Activated T-cell treated with anti-CD3 and anti-CD28 coated beads, Interleukin-2, amount 50 U/mL, for 24 hours (primary cell): ENCODE results near the gene OR2L2.

Source experiments
- DNase-seq: peaks from one replicate; pipeline ENCODE4 v3.0.0-alpha.2; 2020
- H3K27ac Mint-ChIP-seq: 2 replicates; pipeline ENCODE4 v1.8.0; 2020; ENCODE audit warnings: mild to moderate bottlenecking, mixed read lengths
- H3K27me3 Mint-ChIP-seq: 2 replicates; pipeline ENCODE4 v1.8.0; 2020; ENCODE audit warnings: mixed read lengths
- H3K36me3 Mint-ChIP-seq: 2 replicates; pipeline ENCODE4 v1.8.0; 2020; ENCODE audit warnings: low read depth, mixed read lengths
- H3K4me1 Mint-ChIP-seq: 2 replicates; pipeline ENCODE4 v1.8.0; 2020; ENCODE audit warnings: low read depth, mixed read lengths
- H3K4me3 Mint-ChIP-seq: 2 replicates; pipeline ENCODE4 v1.8.0; 2020; ENCODE audit warnings: mild to moderate bottlenecking, moderate library complexity, mixed read lengths
- H3K9me3 Mint-ChIP-seq: 2 replicates; pipeline ENCODE4 v1.8.0; 2020; ENCODE audit warnings: mixed read lengths

The OR2L2 gene, protein sequence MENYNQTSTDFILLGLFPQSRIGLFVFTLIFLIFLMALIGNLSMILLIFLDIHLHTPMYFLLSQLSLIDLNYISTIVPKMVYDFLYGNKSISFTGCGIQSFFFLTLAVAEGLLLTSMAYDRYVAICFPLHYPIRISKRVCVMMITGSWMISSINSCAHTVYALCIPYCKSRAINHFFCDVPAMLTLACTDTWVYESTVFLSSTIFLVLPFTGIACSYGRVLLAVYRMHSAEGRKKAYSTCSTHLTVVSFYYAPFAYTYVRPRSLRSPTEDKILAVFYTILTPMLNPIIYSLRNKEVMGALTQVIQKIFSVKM

GRCh38 chr1:248029770-248030169, at the start of gene OR2L2:
Gene OR2L2, plus strand, starts transcription at chr1:248030070. Its CDS starts 8,198 bp downstream, at chr1:248038268.
- peaks cover 27% of the 10 kb centered on the region for H3K9me3 Mint-ChIP-seq
- H3K27ac Mint-ChIP-seq: no peak within 1 kb of the TSS
- H3K27me3 Mint-ChIP-seq: no peaks in the 10 kb centered on the region
- H3K36me3 Mint-ChIP-seq: no peaks in the 10 kb centered on the region
- H3K4me1 Mint-ChIP-seq: no peaks in the 10 kb centered on the region
- no peak for DNase-seq
- no peak within 1 kb of the TSS for H3K4me3 Mint-ChIP-seq

- Mint-ChIP-seq H3K27ac (no peak overlapping the region), H3K9me3 (no peaks in the 10 kb centered on the region), H3K27me3 (no peaks in the 10 kb centered on the region), H3K36me3 (no peaks in the 10 kb centered on the region), H3K4me1 (no peaks in the 10 kb centered on the region), H3K4me3 (no peak overlapping the region)
- no peak for DNase-seq
Observed at GRCh38 chr1:247992986-247993385, 36.9 kb upstream of the OR2L2 start.

GRCh38 chr1:247998811-247999210, 31.1 kb upstream of the OR2L2 start:
- H3K9me3 Mint-ChIP-seq: peaks cover 9% of the 10 kb centered on the region
- no peaks in the 10 kb centered on the region for H3K27me3 Mint-ChIP-seq
- H3K4me1 Mint-ChIP-seq: peaks cover 6% of the 10 kb centered on the region
- no peaks in the 10 kb centered on the region for H3K36me3 Mint-ChIP-seq
- DNase-seq: no peak
- no peak overlapping the region for H3K4me3 Mint-ChIP-seq
- no peak overlapping the region for H3K27ac Mint-ChIP-seq

GRCh38 chr1:248000169-248000568, 29.7 kb upstream of the OR2L2 start:
- no peak overlapping the region for H3K27ac Mint-ChIP-seq
- H3K27me3 Mint-ChIP-seq: no peaks in the 10 kb centered on the region
- H3K4me1 Mint-ChIP-seq: peaks cover 6% of the 10 kb centered on the region
- no peak overlapping the region for H3K4me3 Mint-ChIP-seq
- no peaks in the 10 kb centered on the region for H3K36me3 Mint-ChIP-seq
- no peak for DNase-seq
- peaks cover 9% of the 10 kb centered on the region for H3K9me3 Mint-ChIP-seq

GRCh38 chr1:248007778-248008177, 22.1 kb upstream of the OR2L2 start:
- peaks cover 45% of the 10 kb centered on the region for H3K9me3 Mint-ChIP-seq

GRCh38 chr1:248009681-248010080, 20.2 kb upstream of the OR2L2 start:
- Mint-ChIP-seq H3K9me3 (peaks cover 39% of the 10 kb centered on the region), H3K27ac (no peak overlapping the region), H3K4me1 (no peaks in the 10 kb centered on the region), H3K27me3 (no peaks in the 10 kb centered on the region), H3K4me3 (no peak overlapping the region), H3K36me3 (peaks cover 8% of the 10 kb centered on the region)
- no peak for DNase-seq

More at GRCh38 chr1:248007778-248008177, 22.1 kb upstream of the OR2L2 start:
- no peaks in the 10 kb centered on the region for H3K4me1 Mint-ChIP-seq
- peaks cover 8% of the 10 kb centered on the region for H3K36me3 Mint-ChIP-seq
- DNase-seq: no peak
- H3K4me3 Mint-ChIP-seq: no peak overlapping the region
- no peaks in the 10 kb centered on the region for H3K27me3 Mint-ChIP-seq
- H3K27ac Mint-ChIP-seq: no peak overlapping the region

- Mint-ChIP-seq H3K36me3 (peaks cover 8% of the 10 kb centered on the region), H3K27ac (no peak within 1 kb of the TSS), H3K4me1 (no peaks in the 10 kb centered on the region), H3K27me3 (no peaks in the 10 kb centered on the region), H3K4me3 (no peak within 1 kb of the TSS), H3K9me3 (peaks cover 30% of the 10 kb centered on the region)
- DNase-seq: no peak
Observed at GRCh38 chr1:248013229-248013710, 16.6 kb upstream of the OR2L2 start, which contains the start of gene OR2L5. Gene OR2L5, plus strand, starts transcription at chr1:248013660. Its CDS starts 8,288 bp downstream, at chr1:248021948.

DNA sequence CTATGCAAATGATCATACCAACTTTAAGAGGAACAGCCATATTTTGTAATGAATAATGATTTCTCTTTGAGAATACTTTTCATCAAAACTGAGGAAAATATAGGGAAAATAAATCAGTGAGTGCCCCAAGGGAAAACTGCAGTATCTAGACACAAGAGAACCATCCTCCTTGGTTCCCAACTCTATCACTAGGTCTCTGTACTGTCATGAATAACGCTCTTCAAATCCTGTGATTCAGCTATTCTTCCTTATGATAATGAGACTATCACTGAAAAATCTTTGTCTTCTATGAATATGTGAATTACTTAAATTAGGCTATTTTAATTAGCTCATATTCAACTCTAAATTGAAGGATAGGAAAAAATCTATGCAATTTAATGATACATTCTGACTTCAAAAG, 14.1 kb upstream of the OR2L2 start:
- H3K4me1 Mint-ChIP-seq: no peaks in the 10 kb centered on the region
- no peak overlapping the region for H3K4me3 Mint-ChIP-seq
- DNase-seq: no peak
- peaks cover 10% of the 10 kb centered on the region for H3K9me3 Mint-ChIP-seq
- no peaks in the 10 kb centered on the region for H3K36me3 Mint-ChIP-seq
- no peak overlapping the region for H3K27ac Mint-ChIP-seq
- no peaks in the 10 kb centered on the region for H3K27me3 Mint-ChIP-seq

DNA sequence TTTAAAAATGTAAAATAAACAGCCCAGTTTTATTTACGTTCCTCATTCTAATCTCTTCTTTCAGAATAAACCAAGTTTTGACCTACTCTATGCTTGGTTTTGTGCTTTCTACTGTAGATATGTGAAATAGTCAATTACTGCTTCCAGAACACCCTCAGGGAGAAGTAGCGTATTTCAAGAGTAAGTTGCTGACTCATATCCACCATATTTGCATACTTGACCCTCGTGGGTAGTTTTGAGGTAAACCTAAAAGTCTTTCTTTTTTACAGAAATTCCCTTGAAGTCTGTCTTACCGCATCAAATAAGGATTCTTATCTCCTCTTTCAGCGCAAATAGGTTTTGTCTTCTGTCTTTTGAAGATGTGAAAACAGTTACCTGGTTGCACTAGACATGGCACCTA, 15.3 kb downstream of the OR2L2 start:
- Mint-ChIP-seq H3K27me3 (no peaks in the 10 kb centered on the region), H3K9me3 (peaks cover 32% of the 10 kb centered on the region), H3K4me3 (no peak overlapping the region), H3K27ac (no peak overlapping the region), H3K36me3 (no peaks in the 10 kb centered on the region), H3K4me1 (no peaks in the 10 kb centered on the region)
- no peak for DNase-seq

- Mint-ChIP-seq H3K4me1 (no peaks in the 10 kb centered on the region), H3K36me3 (no peaks in the 10 kb centered on the region), H3K27ac (no peak within 1 kb of the TSS), H3K9me3 (peaks cover 29% of the 10 kb centered on the region), H3K4me3 (no peak within 1 kb of the TSS), H3K27me3 (no peaks in the 10 kb centered on the region)
- DNase-seq: no peak
Observed at GRCh38 chr1:248046536-248046935, 16.7 kb downstream of the OR2L2 start, which contains the start of gene OR2L3. Gene OR2L3, plus strand, starts transcription at chr1:248046836. Its CDS starts 13,846 bp downstream, at chr1:248060682.

DNA sequence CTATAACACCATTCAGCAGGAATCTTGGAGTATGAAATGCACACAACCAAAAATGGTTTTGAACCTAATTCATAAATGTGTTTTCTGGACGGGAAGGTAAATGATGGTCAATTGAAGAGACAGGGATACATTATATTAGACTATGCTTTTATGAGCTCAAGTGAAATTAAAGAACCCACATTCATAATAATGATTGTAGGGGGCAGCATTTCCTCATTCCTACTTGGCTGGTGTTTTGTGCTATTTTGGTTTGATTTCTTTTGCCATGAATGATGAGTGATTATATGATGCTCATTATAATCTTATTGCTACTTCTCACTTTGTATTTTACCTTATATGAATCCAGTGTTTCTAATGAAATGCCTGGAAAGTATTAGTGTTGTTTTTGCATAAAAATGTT, 17.1 kb downstream of the OR2L2 start:
- Mint-ChIP-seq H3K36me3 (no peaks in the 10 kb centered on the region), H3K9me3 (peaks cover 29% of the 10 kb centered on the region), H3K4me1 (no peaks in the 10 kb centered on the region), H3K27ac (no peak overlapping the region), H3K4me3 (no peak overlapping the region), H3K27me3 (no peaks in the 10 kb centered on the region)
- no peak for DNase-seq

DNA sequence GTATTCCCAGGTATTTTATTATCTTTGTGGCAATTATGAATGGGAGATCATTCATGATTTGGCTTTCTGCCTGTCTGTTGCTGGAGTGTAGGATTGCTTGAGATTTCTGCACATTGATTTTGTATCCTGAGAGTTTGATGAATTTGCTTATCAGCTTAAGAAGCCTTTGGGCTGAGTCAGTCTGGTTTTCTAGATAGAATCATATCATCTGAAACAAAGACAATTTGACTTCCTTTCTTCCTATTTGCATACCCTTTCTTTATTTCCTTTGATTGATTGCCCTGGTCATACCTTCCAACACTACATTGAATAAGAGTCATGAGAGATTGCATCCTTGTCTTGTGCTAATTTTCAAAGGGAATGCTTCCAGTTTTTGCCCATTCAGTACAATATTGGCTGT, 24.8 kb downstream of the OR2L2 start:
- DNase-seq: no peak
- Mint-ChIP-seq H3K27ac (no peak overlapping the region), H3K27me3 (no peaks in the 10 kb centered on the region), H3K9me3 (peaks cover 11% of the 10 kb centered on the region), H3K4me1 (no peaks in the 10 kb centered on the region), H3K4me3 (no peak overlapping the region), H3K36me3 (no peaks in the 10 kb centered on the region)

DNA sequence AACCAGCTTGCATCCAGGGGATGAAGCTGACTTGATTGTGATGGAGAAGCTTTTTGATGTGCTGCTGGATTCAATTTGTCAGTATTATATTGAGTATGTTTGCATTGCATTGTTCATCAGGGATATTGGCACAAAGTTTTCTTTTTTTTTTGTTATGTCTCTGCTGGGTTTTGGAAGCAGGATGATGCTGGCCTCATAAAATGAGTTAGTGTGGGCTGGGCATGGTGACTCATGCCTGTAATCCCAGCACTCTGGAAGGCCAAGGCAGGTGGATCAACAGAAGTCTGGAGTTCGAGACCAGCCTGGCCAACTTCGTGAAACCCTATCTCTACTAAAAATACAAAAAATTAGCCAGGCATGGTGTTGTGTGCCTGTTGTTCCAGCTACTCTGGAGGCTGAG, 25.4 kb downstream of the OR2L2 start:
- H3K27me3 Mint-ChIP-seq: no peaks in the 10 kb centered on the region
- H3K4me3 Mint-ChIP-seq: no peak overlapping the region
- H3K27ac Mint-ChIP-seq: no peak overlapping the region
- DNase-seq: no peak
- H3K36me3 Mint-ChIP-seq: no peaks in the 10 kb centered on the region
- H3K9me3 Mint-ChIP-seq: peaks cover 11% of the 10 kb centered on the region
- H3K4me1 Mint-ChIP-seq: no peaks in the 10 kb centered on the region

GRCh38 chr1:248065071-248065470, 35.2 kb downstream of the OR2L2 start:
- H3K9me3 Mint-ChIP-seq: no peaks in the 10 kb centered on the region
- no peaks in the 10 kb centered on the region for H3K36me3 Mint-ChIP-seq
- H3K4me3 Mint-ChIP-seq: no peak overlapping the region
- no peaks in the 10 kb centered on the region for H3K4me1 Mint-ChIP-seq
- no peaks in the 10 kb centered on the region for H3K27me3 Mint-ChIP-seq
- H3K27ac Mint-ChIP-seq: no peak overlapping the region
- no peak for DNase-seq

- Mint-ChIP-seq H3K36me3 (no peaks in the 10 kb centered on the region), H3K9me3 (peaks cover 2% of the 10 kb centered on the region), H3K27ac (no peak overlapping the region), H3K4me3 (no peak overlapping the region), H3K27me3 (no peaks in the 10 kb centered on the region), H3K4me1 (no peaks in the 10 kb centered on the region)
- DNase-seq: no peak
Observed at GRCh38 chr1:248065604-248066003, 35.7 kb downstream of the OR2L2 start.
